ENCODE measurements around the gene TRAPPC2L. TPM values are rescaled to one million over a fixed set of nuclear protein-coding genes. Genes with fewer than 3 reads are reported as not detected.

Gene TRAPPC2L
- total and polyA plus RNA-seq, 4 donors: 27.8 to 54.1 (median 42.5) TPM

GRCh38 chr16:88866151-88866920 lies 9.4 kb downstream of the TRAPPC2L start, which contains the start of gene PABPN1L:
Gene PABPN1L, minus strand, starts transcription at chr16:88866660. Its CDS starts 54 bp downstream, at chr16:88866606.
- H3K27me3 ChIP-seq (ENCODE audit: control insufficient read depth in 1 of 2, insufficient read depth in 2 of 2, low read length in 1 of 2): no peaks in the 10 kb centered on the region
- DNase-seq (no peak), ATAC-seq (ENCODE audit: low FRiP score) (no peak)
- no peaks in the 10 kb centered on the region for H3K9me3 ChIP-seq (ENCODE audit: control insufficient read depth, low read length)
- intact Hi-C loops (cut with DNase I): no loop called here
- no peaks in the 10 kb centered on the region for H3K4me1 ChIP-seq (ENCODE audit: control insufficient read depth in 1 of 2, insufficient read depth in 2 of 2, low read length in 2 of 2)
- no peak within 1 kb of the TSS for H3K4me3 ChIP-seq (ENCODE audit: low read length in 2 of 2)
- 76 to 77% methylated on average over 20 of the region's 20 CpGs for WGBS, 2 donors
- H3K27ac ChIP-seq (ENCODE audit: low read depth in 1 of 2, low read length in 2 of 2): no peak within 1 kb of the TSS
- H3K36me3 ChIP-seq (ENCODE audit: control insufficient read depth in 1 of 2, insufficient read depth in 2 of 2, low read length in 1 of 2): peaks cover 0 to 2% of the 10 kb centered on the region in 2 donors

DNA sequence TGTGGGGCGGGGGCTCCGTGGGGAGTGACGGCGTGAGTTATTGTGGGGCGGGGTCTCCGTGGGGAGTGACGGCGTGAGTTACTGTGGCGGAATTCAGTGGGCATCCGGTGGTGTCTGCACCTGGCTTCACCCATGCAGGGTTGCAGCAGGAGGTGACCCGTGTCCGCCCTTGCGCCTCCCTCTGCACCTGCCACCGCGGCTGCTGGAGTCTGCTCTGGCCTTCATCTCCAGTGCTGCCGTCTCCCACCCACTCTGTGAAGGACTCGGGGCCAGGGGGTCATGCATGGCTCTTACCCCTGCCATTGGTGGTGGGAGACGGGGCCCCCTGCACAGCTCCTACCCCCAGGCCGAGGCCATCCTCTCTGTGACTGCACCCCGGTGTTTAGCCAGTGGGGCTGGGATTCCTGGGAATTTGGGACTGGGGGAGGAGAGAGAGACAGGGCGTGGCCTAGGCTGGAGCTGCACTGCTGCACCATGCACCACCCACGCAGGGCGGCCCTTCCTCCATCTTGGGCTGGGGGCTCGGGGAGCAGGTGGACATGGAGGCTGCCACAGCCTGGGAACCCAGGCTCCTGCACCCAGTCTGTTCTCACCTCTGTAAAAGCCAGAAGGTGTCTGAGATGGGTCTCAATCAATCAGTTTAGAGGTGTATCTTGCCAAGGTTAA lies 10.8 kb downstream of the TRAPPC2L start:
- WGBS, 2 donors: 85 to 90% methylated on average over 24 of the region's 24 CpGs
- Histone ChIP-seq H3K36me3 (ENCODE audit: control insufficient read depth in 1 of 2, insufficient read depth in 2 of 2, low read length in 1 of 2) (peaks cover 0 to 2% of the 10 kb centered on the region in 2 donors), H3K4me3 (ENCODE audit: low read length in 2 of 2) (no peak overlapping the region), H3K9me3 (ENCODE audit: control insufficient read depth, low read length) (no peaks in the 10 kb centered on the region), H3K27me3 (ENCODE audit: control insufficient read depth in 1 of 2, insufficient read depth in 2 of 2, low read length in 1 of 2) (no peaks in the 10 kb centered on the region), H3K4me1 (ENCODE audit: control insufficient read depth in 1 of 2, insufficient read depth in 2 of 2, low read length in 2 of 2) (no peaks in the 10 kb centered on the region), H3K27ac (ENCODE audit: low read depth in 1 of 2, low read length in 2 of 2) (no peak overlapping the region)
- intact Hi-C loops (cut with DNase I): no loop called here
- ATAC-seq (ENCODE audit: low FRiP score) (no peak), DNase-seq (peak in 1 of 2 donors; percentile 45)

DNA sequence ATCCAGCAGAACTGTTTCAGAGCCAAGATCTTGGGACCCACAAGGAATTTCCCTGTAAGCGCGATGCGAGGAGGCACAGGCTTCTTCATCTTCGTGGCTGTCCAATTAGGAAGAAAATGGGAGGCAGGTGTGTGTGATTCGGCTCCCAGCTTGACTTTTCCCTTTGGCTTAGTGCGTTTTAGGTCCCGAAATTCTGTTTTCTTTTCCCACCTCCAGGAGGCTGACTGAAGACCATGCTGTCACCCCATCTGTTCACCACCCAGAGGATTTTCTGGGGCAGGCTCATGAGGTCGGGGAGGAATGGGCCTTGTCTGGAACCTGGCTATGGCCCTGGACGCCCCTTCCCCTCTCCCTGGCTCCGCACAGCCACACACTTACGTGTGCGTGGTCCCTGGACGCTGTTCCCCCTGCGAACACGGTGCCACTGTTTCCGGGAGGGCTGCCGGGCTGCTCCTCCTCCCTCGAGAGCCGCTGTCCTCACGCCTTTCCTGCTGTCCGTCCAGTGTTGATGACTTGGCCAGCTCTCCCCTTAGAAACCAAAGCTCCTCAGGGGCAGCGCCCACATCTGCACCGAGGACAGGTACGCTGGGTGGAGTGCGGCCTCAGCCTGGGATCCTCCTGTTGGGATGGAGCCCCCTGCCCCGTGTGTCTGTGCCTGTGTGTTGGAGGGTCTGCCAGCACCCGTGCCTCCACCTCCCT lies 12.2 kb downstream of the TRAPPC2L start:
- H3K27ac ChIP-seq (ENCODE audit: low read depth in 1 of 2, low read length in 2 of 2): no peak overlapping the region
- 60 to 79% methylated on average over 27 of the region's 27 CpGs for WGBS, 2 donors
- intact Hi-C loops (cut with DNase I): no loop called here
- H3K27me3 ChIP-seq (ENCODE audit: control insufficient read depth in 1 of 2, insufficient read depth in 2 of 2, low read length in 1 of 2): no peaks in the 10 kb centered on the region
- no peak overlapping the region for H3K4me3 ChIP-seq (ENCODE audit: low read length in 2 of 2)
- no peaks in the 10 kb centered on the region for H3K36me3 ChIP-seq (ENCODE audit: control insufficient read depth in 1 of 2, insufficient read depth in 2 of 2, low read length in 1 of 2)
- no peak for DNase-seq
- no peaks in the 10 kb centered on the region for H3K9me3 ChIP-seq (ENCODE audit: control insufficient read depth, low read length)
- H3K4me1 ChIP-seq (ENCODE audit: control insufficient read depth in 1 of 2, insufficient read depth in 2 of 2, low read length in 2 of 2): no peaks in the 10 kb centered on the region
- ATAC-seq (ENCODE audit: low FRiP score): no peak

DNA sequence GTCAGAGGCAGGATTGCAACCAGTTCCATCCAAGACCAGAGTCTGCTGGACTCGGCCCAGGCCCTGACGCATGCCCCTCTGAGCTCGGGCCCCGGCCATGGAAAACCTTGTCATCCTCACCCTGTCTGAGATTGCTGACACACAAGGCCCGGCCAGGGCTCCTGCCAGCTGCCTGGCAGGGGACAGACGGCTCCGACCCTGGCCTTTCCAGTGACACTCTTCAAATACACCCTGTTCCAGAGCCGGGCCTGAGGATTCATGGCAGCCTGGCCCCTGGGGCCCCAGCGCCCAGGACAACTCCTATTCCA lies 12.7 kb downstream of the TRAPPC2L start:
- 31 to 35% methylated on average over 9 of the region's 9 CpGs for WGBS, 2 donors
- Histone ChIP-seq H3K4me1 (ENCODE audit: control insufficient read depth in 1 of 2, insufficient read depth in 2 of 2, low read length in 2 of 2) (no peaks in the 10 kb centered on the region), H3K4me3 (ENCODE audit: low read length in 2 of 2) (no peak overlapping the region), H3K27ac (ENCODE audit: low read depth in 1 of 2, low read length in 2 of 2) (no peak overlapping the region), H3K27me3 (ENCODE audit: control insufficient read depth in 1 of 2, insufficient read depth in 2 of 2, low read length in 1 of 2) (no peaks in the 10 kb centered on the region), H3K9me3 (ENCODE audit: control insufficient read depth, low read length) (no peaks in the 10 kb centered on the region), H3K36me3 (ENCODE audit: control insufficient read depth in 1 of 2, insufficient read depth in 2 of 2, low read length in 1 of 2) (no peaks in the 10 kb centered on the region)
- DNase-seq (no peak), ATAC-seq (ENCODE audit: low FRiP score) (no peak)
- intact Hi-C loops (cut with DNase I): no loop called here

GRCh38 chr16:88870608-88871348 lies 13.9 kb downstream of the TRAPPC2L start:
- Histone ChIP-seq H3K4me3 (ENCODE audit: low read length in 2 of 2) (no peak overlapping the region), H3K27ac (ENCODE audit: low read depth in 1 of 2, low read length in 2 of 2) (no peak overlapping the region), H3K27me3 (ENCODE audit: control insufficient read depth in 1 of 2, insufficient read depth in 2 of 2, low read length in 1 of 2) (no peaks in the 10 kb centered on the region), H3K4me1 (ENCODE audit: control insufficient read depth in 1 of 2, insufficient read depth in 2 of 2, low read length in 2 of 2) (no peaks in the 10 kb centered on the region), H3K9me3 (ENCODE audit: control insufficient read depth, low read length) (no peaks in the 10 kb centered on the region), H3K36me3 (ENCODE audit: control insufficient read depth in 1 of 2, insufficient read depth in 2 of 2, low read length in 1 of 2) (no peaks in the 10 kb centered on the region)
- intact Hi-C loops (cut with DNase I): no loop called here
- no peak for ATAC-seq (ENCODE audit: low FRiP score)
- 47 to 53% methylated on average over 37 of the region's 37 CpGs for WGBS, 2 donors
- no peak for DNase-seq

DNA sequence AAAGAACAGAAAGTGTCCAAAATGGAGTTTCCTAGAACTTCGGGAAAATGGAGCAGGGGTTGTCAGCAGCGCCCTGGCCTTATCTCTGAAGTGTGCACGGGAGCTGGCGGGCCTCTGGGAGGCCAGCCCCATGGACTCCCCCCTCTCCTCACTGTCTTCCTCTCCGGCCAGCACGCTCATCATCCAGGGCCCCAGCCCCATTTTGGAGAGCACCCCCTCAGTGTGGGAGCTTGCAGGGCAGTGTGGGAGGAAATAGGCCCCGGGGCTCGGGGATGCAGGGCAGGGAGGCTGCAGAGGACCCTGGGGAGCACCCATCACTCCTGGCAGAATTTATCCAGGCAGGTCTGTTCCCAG lies 14.4 kb downstream of the TRAPPC2L start:
- H3K4me1 ChIP-seq (ENCODE audit: control insufficient read depth in 1 of 2, insufficient read depth in 2 of 2, low read length in 2 of 2): no peaks in the 10 kb centered on the region
- DNase-seq (no peak), ATAC-seq (ENCODE audit: low FRiP score) (no peak)
- intact Hi-C loops (cut with DNase I): no loop called here
- H3K36me3 ChIP-seq (ENCODE audit: control insufficient read depth in 1 of 2, insufficient read depth in 2 of 2, low read length in 1 of 2): no peaks in the 10 kb centered on the region
- no peak overlapping the region for H3K4me3 ChIP-seq (ENCODE audit: low read length in 2 of 2)
- WGBS, 2 donors: 34 to 39% methylated on average over 8 of the region's 8 CpGs
- H3K27ac ChIP-seq (ENCODE audit: low read depth in 1 of 2, low read length in 2 of 2): no peak overlapping the region
- no peaks in the 10 kb centered on the region for H3K27me3 ChIP-seq (ENCODE audit: control insufficient read depth in 1 of 2, insufficient read depth in 2 of 2, low read length in 1 of 2)
- H3K9me3 ChIP-seq (ENCODE audit: control insufficient read depth, low read length): no peaks in the 10 kb centered on the region

DNA sequence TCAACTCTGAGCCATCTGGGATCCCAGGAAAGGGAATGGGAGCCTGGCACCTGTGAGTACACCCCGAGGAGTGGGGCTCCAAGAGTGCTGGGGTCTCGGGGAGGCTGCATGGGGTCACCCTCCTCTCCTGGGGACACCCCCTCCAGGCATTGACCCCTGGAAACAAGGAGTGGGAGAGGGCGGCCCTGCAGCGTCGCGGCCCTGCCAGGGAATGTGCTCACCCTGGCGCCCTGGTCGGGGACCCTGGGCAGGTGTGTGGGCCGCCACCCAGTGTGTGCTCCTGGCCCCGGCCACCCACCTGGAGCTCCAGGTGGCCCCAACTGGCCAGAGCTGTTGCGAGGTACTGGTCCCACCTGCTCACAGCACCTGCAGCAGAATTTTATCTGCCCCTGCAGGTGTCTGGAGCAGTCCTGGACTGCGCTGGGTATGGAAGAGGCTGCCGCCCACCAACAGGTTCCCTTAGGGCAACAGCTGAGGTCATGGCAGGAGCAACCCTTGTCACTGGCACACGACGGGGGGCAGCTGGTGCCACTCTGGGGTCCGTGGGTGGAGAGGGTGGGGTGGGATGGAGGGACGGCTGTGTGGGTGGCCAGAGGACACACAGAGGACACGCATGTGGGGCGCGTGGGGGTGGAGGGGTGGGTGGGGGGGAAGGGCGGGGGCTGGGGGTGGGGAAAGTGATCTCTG lies 14.9 kb downstream of the TRAPPC2L start:
- DNase-seq: no peak
- Histone ChIP-seq H3K27ac (ENCODE audit: low read depth in 1 of 2, low read length in 2 of 2) (no peak overlapping the region), H3K4me1 (ENCODE audit: control insufficient read depth in 1 of 2, insufficient read depth in 2 of 2, low read length in 2 of 2) (no peaks in the 10 kb centered on the region), H3K36me3 (ENCODE audit: control insufficient read depth in 1 of 2, insufficient read depth in 2 of 2, low read length in 1 of 2) (no peaks in the 10 kb centered on the region), H3K27me3 (ENCODE audit: control insufficient read depth in 1 of 2, insufficient read depth in 2 of 2, low read length in 1 of 2) (no peaks in the 10 kb centered on the region), H3K9me3 (ENCODE audit: control insufficient read depth, low read length) (no peaks in the 10 kb centered on the region), H3K4me3 (ENCODE audit: low read length in 2 of 2) (no peak overlapping the region)
- intact Hi-C loops (cut with DNase I): no loop called here
- 82 to 91% methylated on average over 16 to 21 of the region's 21 CpGs for WGBS, 2 donors
- ATAC-seq (ENCODE audit: low FRiP score): no peak

DNA sequence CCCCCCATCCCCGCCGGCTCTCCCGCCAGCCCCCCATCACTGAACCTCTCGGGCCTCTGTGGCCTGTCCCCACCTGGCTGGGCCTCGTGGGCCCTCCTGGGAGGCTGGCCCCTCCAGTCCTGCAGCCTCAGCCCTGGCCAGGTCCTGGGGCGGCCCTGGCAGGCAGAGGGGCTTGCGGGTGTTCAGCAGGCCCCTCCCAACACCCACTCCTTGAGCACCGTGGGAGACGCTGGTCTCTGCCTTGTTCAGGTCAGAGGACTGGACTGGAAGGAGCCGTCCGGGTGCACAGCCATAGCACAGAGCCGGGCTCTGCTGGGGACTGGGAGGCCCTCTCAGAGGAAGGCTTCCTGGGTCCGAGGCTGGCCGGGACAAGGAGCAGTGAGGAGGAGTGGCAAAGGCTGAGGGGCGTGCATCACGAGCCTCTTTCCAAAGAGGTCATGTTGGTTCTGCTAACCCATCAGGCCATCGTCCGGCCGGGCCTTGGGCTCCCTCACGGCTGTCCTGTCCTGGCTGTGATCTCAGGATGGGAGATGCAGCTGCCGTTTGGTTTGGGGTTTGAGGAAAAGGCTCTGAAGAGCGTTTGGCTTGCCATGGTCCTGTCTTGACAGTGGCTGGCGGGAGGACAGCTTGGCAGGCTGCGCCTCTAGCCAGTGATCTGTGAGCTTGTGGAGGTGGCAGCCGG lies 15.9 kb downstream of the TRAPPC2L start:
- no peak for DNase-seq
- 72 to 74% methylated on average over 25 of the region's 25 CpGs for WGBS, 2 donors
- intact Hi-C loops (cut with DNase I): no loop called here
- Histone ChIP-seq H3K27me3 (ENCODE audit: control insufficient read depth in 1 of 2, insufficient read depth in 2 of 2, low read length in 1 of 2) (no peaks in the 10 kb centered on the region), H3K4me3 (ENCODE audit: low read length in 2 of 2) (no peak overlapping the region), H3K27ac (ENCODE audit: low read depth in 1 of 2, low read length in 2 of 2) (no peak overlapping the region), H3K9me3 (ENCODE audit: control insufficient read depth, low read length) (no peaks in the 10 kb centered on the region), H3K36me3 (ENCODE audit: control insufficient read depth in 1 of 2, insufficient read depth in 2 of 2, low read length in 1 of 2) (no peaks in the 10 kb centered on the region), H3K4me1 (ENCODE audit: control insufficient read depth in 1 of 2, insufficient read depth in 2 of 2, low read length in 2 of 2) (no peaks in the 10 kb centered on the region)
- ATAC-seq (ENCODE audit: low FRiP score): no peak
